Measurements from ENCODE around the gene ISM2.
"Not testable (repeated sequence)": the region's sequence is repeated elsewhere in the genome, so short reads cannot be mapped to it uniquely, and the experiment has no call there.

ISM2 gene

GRCh38 chr14:77498120-77498979, at the start of gene ISM2:
TSS of gene ISM2 (minus strand) at chr14:77498816. CDS start at chr14:77498793, 23 bp downstream.
- no peak for DNase-seq

- no peak for DNase-seq
Observed at GRCh38 chr14:77547512-77548180, 49.0 kb upstream of the ISM2 start.

GRCh38 chr14:77545171-77545570, 46.6 kb upstream of the ISM2 start:
- not testable (repeated sequence) for DNase-seq

- DNase-seq: no peak
Observed at GRCh38 chr14:77544571-77544970, 46.0 kb upstream of the ISM2 start.

- no peak for DNase-seq
Observed at GRCh38 chr14:77543637-77544334, 45.2 kb upstream of the ISM2 start.

GRCh38 chr14:77543240-77543551, 44.6 kb upstream of the ISM2 start:
- DNase-seq: no peak

- DNase-seq: no peak
Observed at GRCh38 chr14:77542421-77543239, 44.0 kb upstream of the ISM2 start.

GRCh38 chr14:77541905-77542304, 43.3 kb upstream of the ISM2 start:
- DNase-seq: no peak

GRCh38 chr14:77536951-77537350, 38.3 kb upstream of the ISM2 start:
- not testable (repeated sequence) for DNase-seq

- DNase-seq: no peak
Observed at GRCh38 chr14:77531071-77531470, 32.5 kb upstream of the ISM2 start.

GRCh38 chr14:77529963-77530362, 31.3 kb upstream of the ISM2 start:
- no peak for DNase-seq

GRCh38 chr14:77529213-77529612, 30.6 kb upstream of the ISM2 start:
- DNase-seq: no peak

- not testable (repeated sequence) for DNase-seq
Observed at GRCh38 chr14:77528701-77529100, 30.1 kb upstream of the ISM2 start.

- no peak for DNase-seq
Observed at GRCh38 chr14:77526266-77526665, 27.6 kb upstream of the ISM2 start.

GRCh38 chr14:77524536-77524935, 25.9 kb upstream of the ISM2 start:
- DNase-seq: no peak

GRCh38 chr14:77523109-77523508, 24.5 kb upstream of the ISM2 start:
- DNase-seq: no peak

GRCh38 chr14:77520555-77520954, 21.9 kb upstream of the ISM2 start:
- DNase-seq: no peak

GRCh38 chr14:77516126-77516525, 17.5 kb upstream of the ISM2 start:
- no peak for DNase-seq

- no peak for DNase-seq
Observed at GRCh38 chr14:77511486-77512162, 13.0 kb upstream of the ISM2 start.

GRCh38 chr14:77509366-77509765, 10.8 kb upstream of the ISM2 start:
- no peak for DNase-seq

- DNase-seq: no peak
Observed at GRCh38 chr14:77508876-77509275, 10.3 kb upstream of the ISM2 start.

- no peak for DNase-seq
Observed at GRCh38 chr14:77508249-77508648, 9.6 kb upstream of the ISM2 start.

All from KG1 (cell line).